K562 (cell line): ENCODE data around the gene OR10H5. TPM values are rescaled to one million over a fixed set of nuclear protein-coding genes. Genes with fewer than 3 reads are reported as not detected.

Experiments
- ETV6 ChIP-seq, 3 experiments: fragments of 150-350 bp in 1 of 3; sonication (generic) in 1 of 3; formaldehyde crosslinking in 1 of 3; IDR thresholded peaks; 2 replicates each; pipeline versions ENCODE4 v1.6.1 to v1.8.0; 2014 to 2022; ENCODE audit warnings: borderline replicate concordance in 2 of 3, low read depth in 2 of 3, antibody characterized with exemption in 1 of 3, low read length in 1 of 3, mild to moderate bottlenecking in 1 of 3, missing genetic modification reagents in 1 of 3
- FIP1L1 ChIP-seq: fragments of 200-400 bp; formaldehyde crosslinking; IDR thresholded peaks from 2 replicates; pipeline ENCODE4 v1.6.1; 2018; ENCODE audit warnings: mild to moderate bottlenecking, low read depth, low read length; ENCODE audit not compliant: poor library complexity, severe bottlenecking
- KLF1 ChIP-seq: fragments of 450-650 bp; IDR thresholded peaks from 2 replicates; pipeline ENCODE4 v1.6.1; 2016; ENCODE audit warnings: missing genetic modification characterization, missing compliant biosample characterization
- THRAP3 ChIP-seq: fragments of 450-650 bp; IDR thresholded peaks from 2 replicates; pipeline ENCODE4 v1.6.1; 2016; ENCODE audit warnings: mild to moderate bottlenecking, inconsistent platforms, borderline replicate concordance
- ZBTB11 ChIP-seq, 3 experiments: fragments of 200-800 bp in 1 of 3; fragments of 250-450 bp in 1 of 3; fragments of 450-650 bp in 1 of 3; sonication (Bioruptor Pico) in 1 of 3; sonication (Bioruptor generic) in 1 of 3; formaldehyde crosslinking in 1 of 3; IDR thresholded peaks; 2 replicates each; pipeline versions ENCODE4 v1.6.1 to v1.8.0; 2016 to 2022; ENCODE audit warnings: mild to moderate bottlenecking in 2 of 3, missing genetic modification characterization in 2 of 3, missing compliant biosample characterization in 1 of 3, moderate library complexity in 1 of 3
- ZNF707 ChIP-seq: fragments of 250-450 bp; sonication (Bioruptor Pico); conservative IDR thresholded peaks from 2 replicates; pipeline ENCODE4 v1.8.0; 2022; ENCODE audit warnings: inconsistent platforms, mild to moderate bottlenecking, moderate library complexity
- polyA plus RNA-seq, 8 experiments: library from polyadenylated mRNA; depleted of rRNA in 4 of 8; stranded (reverse) in 5 of 8; unstranded in 3 of 8; fragments of >200 nt; fragmentation: Nextera tagmentation in 2 of 8; fragmentation: Illumina TruSeq in 1 of 8; extraction: Ambion mirVana in 2 of 8; extraction: Trizol in 1 of 8; gene quantifications; 2 replicates each; pipeline versions ENCODE4 v1.2.1 to v1.2.3, GENCODE V29; 2011 to 2014; ENCODE audit warnings: inconsistent platforms in 1 of 8, missing spikeins in 1 of 8
- total RNA-seq, 7 experiments: library from RNA; depleted of rRNA in 6 of 7; stranded (reverse); fragments of >200 nt in 6 of 7; fragmentation: Illumina TruSeq in 2 of 7; extraction: Trizol in 2 of 7; gene quantifications; 2 replicates each; pipeline versions ENCODE4 v1.2.1 to v1.2.3, GENCODE V29; 2011 to 2021; ENCODE audit warnings: low replicate concordance in 1 of 7

The OR10H5 gene
- total and polyA plus RNA-seq, 9 of the 15 experiments (the other 6 are each of a cell fraction or from before 2014, with no cell fraction given): not detected

- peak; percentile 91 to 98 (median 92); a peak in 5 of 6 replicates for TF ChIP-seq ZBTB11 (CRISPR knock-in tag; IDR thresholded peaks at IDR 0.05)
- 0 out of 4 replicates have a peak, but pooled peaks of 1 of the 2 experiments have one; percentile 6 for TF ChIP-seq ETV6 (IDR thresholded peaks at IDR 0.05; ENCODE audit: borderline replicate concordance in 1 of 2, low read depth in 2 of 2, low read length in 1 of 2)
- no peak for TF ChIP-seq ETV6 (CRISPR knock-in tag; IDR thresholded peaks at IDR 0.05; ENCODE audit: borderline replicate concordance)
- TF ChIP-seq KLF1: peak; percentile 30; the same call in 1 of the 2 replicates
- no peak for TF ChIP-seq THRAP3
- no peak for TF ChIP-seq ZNF707
- peak; percentile 94 for TF ChIP-seq FIP1L1
These were observed 49.1 kb downstream of the OR10H5 start (continued) for GRCh38 chr19:15836330-15837220.
